Stimulated activated CD4-positive, alpha-beta T cell treated with anti-CD3 and anti-CD28 coated beads, Interleukin-1b, Interleukin-23, amount 100 ng/mL, for 1 hour (primary cell): ENCODE measurements around the gene PPM1J.

Experiments
- DNase-seq, 2 donors: peaks; one replicate each; pipeline ENCODE4 v3.0.0-alpha.2; 2020; ENCODE audit warnings: low read depth in 2 of 2

The PPM1J gene

GRCh38 chr1:112704934-112705627 lies 10.1 kb downstream of the PPM1J start:
- no peak for DNase-seq

GRCh38 chr1:112704391-112704933 lies 10.7 kb downstream of the PPM1J start:
- no peak for DNase-seq

GRCh38 chr1:112703706-112704105 lies 11.4 kb downstream of the PPM1J start:
- no peak for DNase-seq

GRCh38 chr1:112702420-112703261 lies 12.5 kb downstream of the PPM1J start:
- DNase-seq = no peak

- no peak for DNase-seq
Measured at GRCh38 chr1:112702067-112702395, 13.1 kb downstream of the PPM1J start.

- DNase-seq = no peak
Measured at GRCh38 chr1:112701227-112702066, 13.7 kb downstream of the PPM1J start.

- DNase-seq = no peak
Measured at GRCh38 chr1:112700290-112701226, 14.6 kb downstream of the PPM1J start.

GRCh38 chr1:112699425-112700144 lies 15.5 kb downstream of the PPM1J start:
- no peak for DNase-seq

- no peak for DNase-seq
Measured at GRCh38 chr1:112698366-112699310, 16.5 kb downstream of the PPM1J start.

- no peak for DNase-seq
Measured at GRCh38 chr1:112697781-112698201, 17.3 kb downstream of the PPM1J start.

GRCh38 chr1:112696578-112697314 lies 18.4 kb downstream of the PPM1J start:
- DNase-seq = no peak

- DNase-seq = no peak
Measured at GRCh38 chr1:112695276-112695675, 19.9 kb downstream of the PPM1J start.

GRCh38 chr1:112694363-112694929 lies 20.7 kb downstream of the PPM1J start:
- DNase-seq = no peak

- DNase-seq = no peak
Measured at GRCh38 chr1:112693821-112694220, 21.3 kb downstream of the PPM1J start.

GRCh38 chr1:112692681-112693080 lies 22.5 kb downstream of the PPM1J start:
- DNase-seq = no peak

- no peak for DNase-seq
Measured at GRCh38 chr1:112689842-112690237, 25.3 kb downstream of the PPM1J start.

- DNase-seq = no peak
Measured at GRCh38 chr1:112689196-112689841, 25.8 kb downstream of the PPM1J start.

- DNase-seq = no peak
Measured at GRCh38 chr1:112688781-112689193, 26.3 kb downstream of the PPM1J start.
